K562 (cell line): ENCODE measurements around the gene YIPF2. TPM values are rescaled to one million over a fixed set of nuclear protein-coding genes. Genes with fewer than 3 reads are reported as not detected.

ENCODE experiments used
- CCNT2 ChIP-seq: IDR thresholded peaks from 2 replicates; pipeline ENCODE4 v1.6.1; 2011; ENCODE audit warnings: borderline replicate concordance, low read depth, mild to moderate bottlenecking, moderate library complexity, mixed read lengths, low read length; ENCODE audit not compliant: insufficient read length; ENCODE audit errors: extremely low read depth
- FOXA1 ChIP-seq: fragments of 450-650 bp; IDR thresholded peaks from 2 replicates; pipeline ENCODE4 v1.6.1; 2016; ENCODE audit warnings: mild to moderate bottlenecking, borderline replicate concordance
- PHB2 ChIP-seq: fragments of 450-650 bp; IDR thresholded peaks from 2 replicates; pipeline ENCODE4 v1.6.1; 2017; ENCODE audit warnings: low read depth
- PML ChIP-seq: IDR thresholded peaks from 2 replicates; pipeline ENCODE4 v1.6.1; 2012; ENCODE audit warnings: low read length, inconsistent platforms
- POLR2AphosphoS5 ChIP-seq: IDR thresholded peaks from 2 replicates; pipeline ENCODE4 v1.6.1; 2011; ENCODE audit warnings: mild to moderate bottlenecking, low read depth, low read length, moderate library complexity; ENCODE audit not compliant: control insufficient read depth, insufficient read depth
- POU5F1 ChIP-seq: fragments of 150-350 bp; IDR thresholded peaks from 2 replicates; pipeline ENCODE4 v1.6.1; 2014; ENCODE audit warnings: borderline replicate concordance, low read length, low read depth, mild to moderate bottlenecking; ENCODE audit not compliant: partially characterized antibody
- RFX5 ChIP-seq: IDR thresholded peaks from 2 replicates; pipeline ENCODE4 v1.6.1; 2011; ENCODE audit warnings: low read depth, mild to moderate bottlenecking, improper control_type of control experiment, low read length
- SRF ChIP-seq, 2 experiments: fragments of 250-450, 450-650 bp in 1 of 2; sonication (Bioruptor Pico) in 1 of 2; sonication (generic) in 1 of 2; formaldehyde crosslinking; IDR thresholded peaks; 2 replicates each; pipeline versions ENCODE4 v1.5.0 to v1.5.1; 2020 to 2022; ENCODE audit warnings: mild to moderate bottlenecking in 1 of 2, missing genetic modification reagents in 1 of 2
- XRCC3 ChIP-seq: fragments of 450-650 bp; IDR thresholded peaks from 2 replicates; pipeline ENCODE4 v1.6.1; 2017; ENCODE audit warnings: mild to moderate bottlenecking, moderate library complexity
- ZNF24 ChIP-seq: fragments of 450-650 bp; IDR thresholded peaks from 2 replicates; pipeline ENCODE4 v1.6.1; 2016
- polyA plus RNA-seq, 8 experiments: library from polyadenylated mRNA; depleted of rRNA in 4 of 8; stranded (reverse) in 5 of 8; unstranded in 3 of 8; fragments of >200 nt; fragmentation: Nextera tagmentation in 2 of 8; fragmentation: Illumina TruSeq in 1 of 8; extraction: Ambion mirVana in 2 of 8; extraction: Trizol in 1 of 8; gene quantifications; 2 replicates each; pipeline versions ENCODE4 v1.2.1 to v1.2.3, GENCODE V29; 2011 to 2014; ENCODE audit warnings: inconsistent platforms in 1 of 8, missing spikeins in 1 of 8
- total RNA-seq, 7 experiments: library from RNA; depleted of rRNA in 6 of 7; stranded (reverse); fragments of >200 nt in 6 of 7; fragmentation: Illumina TruSeq in 2 of 7; extraction: Trizol in 2 of 7; gene quantifications; 2 replicates each; pipeline versions ENCODE4 v1.2.1 to v1.2.3, GENCODE V29; 2011 to 2021; ENCODE audit warnings: low replicate concordance in 1 of 7
- TF ChIP-seq, protein P1 (sequence below): IDR thresholded peaks from 3 replicates; pipeline ENCODE4 v1.6.1; 2011; ENCODE audit warnings: borderline replicate concordance, mild to moderate bottlenecking, moderate library complexity; ENCODE audit not compliant: insufficient read length; ENCODE audit errors: extremely low read depth
- TF ChIP-seq, protein P2 (sequence below): sonication (generic); formaldehyde crosslinking; IDR thresholded peaks from 2 replicates; pipeline ENCODE4 v1.8.0; 2022; ENCODE audit warnings: mild to moderate bottlenecking, missing genetic modification reagents, borderline replicate concordance
- TF ChIP-seq, protein P3 (sequence below): sonication (generic); formaldehyde crosslinking; IDR thresholded peaks from 2 replicates; pipeline ENCODE4 v1.8.1; 2023; ENCODE audit warnings: mild to moderate bottlenecking, missing genetic modification reagents
- TF ChIP-seq, protein P4 (sequence below): fragments of 250-450 bp; sonication (Bioruptor Pico); IDR thresholded peaks from 2 replicates; pipeline ENCODE4 v1.8.0; 2022; ENCODE audit warnings: moderate library complexity, mild to moderate bottlenecking, inconsistent platforms
- TF ChIP-seq, protein P5 (sequence below): fragments of 250-450 bp; sonication (Bioruptor Pico); IDR thresholded peaks from 2 replicates; pipeline ENCODE4 v1.9.0; 2021; ENCODE audit warnings: mild to moderate bottlenecking
- TF ChIP-seq, protein P6 (sequence below): fragments of 250-450 bp; sonication (Bioruptor Pico); IDR thresholded peaks from 2 replicates; pipeline ENCODE4 v1.5.0; 2020; ENCODE audit warnings: mild to moderate bottlenecking

The YIPF2 gene
- total and polyA plus RNA-seq, 9 of the 15 experiments (the other 6 are each of a cell fraction or from before 2014, with no cell fraction given): 1.3 to 65.2 (median 31.6) TPM

DNA sequence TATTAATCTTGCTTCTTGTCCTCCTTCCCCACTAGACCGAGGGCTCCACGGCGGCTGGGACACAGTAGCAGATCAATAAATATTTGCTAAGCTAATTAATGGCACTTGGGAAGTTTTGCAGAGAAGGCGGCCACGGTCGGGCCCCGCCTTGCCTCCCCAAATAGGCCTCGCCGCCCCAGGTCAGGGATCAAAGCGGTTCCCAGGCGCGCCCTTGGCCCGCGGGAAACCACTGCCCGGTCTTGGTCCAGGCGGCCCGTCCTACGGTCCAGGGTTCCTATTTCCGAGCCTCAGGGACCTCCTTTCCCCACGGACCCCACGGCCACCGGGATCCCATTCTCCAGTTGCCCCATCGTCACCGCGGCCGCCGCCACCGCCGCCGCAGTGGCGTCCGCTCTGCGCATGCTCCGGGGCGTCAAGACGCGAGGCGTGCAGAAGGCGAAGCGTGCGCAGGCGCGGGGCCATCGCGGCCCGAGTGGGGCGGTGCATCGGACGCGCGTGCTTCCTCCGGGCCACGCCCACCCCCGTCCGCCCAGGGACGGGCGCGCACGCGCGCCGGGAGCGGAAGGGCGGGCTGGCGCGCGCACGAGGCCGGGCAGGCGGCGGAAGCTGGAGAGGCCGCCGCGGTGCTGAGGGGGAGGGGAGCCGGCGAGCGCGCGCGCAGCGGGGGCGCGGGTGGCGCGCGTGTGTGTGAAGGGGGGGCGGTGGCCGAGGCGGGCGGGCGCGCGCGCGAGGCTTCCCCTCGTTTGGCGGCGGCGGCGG lies 32.1 kb upstream of the YIPF2 start, which contains the start of gene SMARCA4 (continued):
- TF ChIP-seq, protein P1, sequence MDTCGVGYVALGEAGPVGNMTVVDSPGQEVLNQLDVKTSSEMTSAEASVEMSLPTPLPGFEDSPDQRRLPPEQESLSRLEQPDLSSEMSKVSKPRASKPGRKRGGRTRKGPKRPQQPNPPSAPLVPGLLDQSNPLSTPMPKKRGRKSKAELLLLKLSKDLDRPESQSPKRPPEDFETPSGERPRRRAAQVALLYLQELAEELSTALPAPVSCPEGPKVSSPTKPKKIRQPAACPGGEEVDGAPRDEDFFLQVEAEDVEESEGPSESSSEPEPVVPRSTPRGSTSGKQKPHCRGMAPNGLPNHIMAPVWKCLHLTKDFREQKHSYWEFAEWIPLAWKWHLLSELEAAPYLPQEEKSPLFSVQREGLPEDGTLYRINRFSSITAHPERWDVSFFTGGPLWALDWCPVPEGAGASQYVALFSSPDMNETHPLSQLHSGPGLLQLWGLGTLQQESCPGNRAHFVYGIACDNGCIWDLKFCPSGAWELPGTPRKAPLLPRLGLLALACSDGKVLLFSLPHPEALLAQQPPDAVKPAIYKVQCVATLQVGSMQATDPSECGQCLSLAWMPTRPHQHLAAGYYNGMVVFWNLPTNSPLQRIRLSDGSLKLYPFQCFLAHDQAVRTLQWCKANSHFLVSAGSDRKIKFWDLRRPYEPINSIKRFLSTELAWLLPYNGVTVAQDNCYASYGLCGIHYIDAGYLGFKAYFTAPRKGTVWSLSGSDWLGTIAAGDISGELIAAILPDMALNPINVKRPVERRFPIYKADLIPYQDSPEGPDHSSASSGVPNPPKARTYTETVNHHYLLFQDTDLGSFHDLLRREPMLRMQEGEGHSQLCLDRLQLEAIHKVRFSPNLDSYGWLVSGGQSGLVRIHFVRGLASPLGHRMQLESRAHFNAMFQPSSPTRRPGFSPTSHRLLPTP: no peak
- TF ChIP-seq, protein P2, sequence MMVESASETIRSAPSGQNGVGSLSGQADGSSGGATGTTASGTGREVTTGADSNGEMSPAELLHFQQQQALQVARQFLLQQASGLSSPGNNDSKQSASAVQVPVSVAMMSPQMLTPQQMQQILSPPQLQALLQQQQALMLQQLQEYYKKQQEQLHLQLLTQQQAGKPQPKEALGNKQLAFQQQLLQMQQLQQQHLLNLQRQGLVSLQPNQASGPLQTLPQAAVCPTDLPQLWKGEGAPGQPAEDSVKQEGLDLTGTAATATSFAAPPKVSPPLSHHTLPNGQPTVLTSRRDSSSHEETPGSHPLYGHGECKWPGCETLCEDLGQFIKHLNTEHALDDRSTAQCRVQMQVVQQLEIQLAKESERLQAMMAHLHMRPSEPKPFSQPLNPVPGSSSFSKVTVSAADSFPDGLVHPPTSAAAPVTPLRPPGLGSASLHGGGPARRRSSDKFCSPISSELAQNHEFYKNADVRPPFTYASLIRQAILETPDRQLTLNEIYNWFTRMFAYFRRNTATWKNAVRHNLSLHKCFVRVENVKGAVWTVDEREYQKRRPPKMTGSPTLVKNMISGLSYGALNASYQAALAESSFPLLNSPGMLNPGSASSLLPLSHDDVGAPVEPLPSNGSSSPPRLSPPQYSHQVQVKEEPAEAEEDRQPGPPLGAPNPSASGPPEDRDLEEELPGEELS (CRISPR knock-in tag): peak; percentile 79; the same call in 1 of the 2 replicates
- TF ChIP-seq XRCC3 (no peak), FOXA1 (no peak), POLR2AphosphoS5 (peak; percentile 58), PML (peak; percentile 30; the same call in 1 of the 2 replicates), SRF (CRISPR knock-in tag; IDR thresholded peaks at IDR 0.05) (peak in 1 of 2 experiments; percentile 65; a peak in 2 of 4 replicates), POU5F1 (peak; percentile 90), RFX5 (no peak), CCNT2 (peak; percentile 65), PHB2 (no peak), ZNF24 (no peak)
- TF ChIP-seq, protein P3, sequence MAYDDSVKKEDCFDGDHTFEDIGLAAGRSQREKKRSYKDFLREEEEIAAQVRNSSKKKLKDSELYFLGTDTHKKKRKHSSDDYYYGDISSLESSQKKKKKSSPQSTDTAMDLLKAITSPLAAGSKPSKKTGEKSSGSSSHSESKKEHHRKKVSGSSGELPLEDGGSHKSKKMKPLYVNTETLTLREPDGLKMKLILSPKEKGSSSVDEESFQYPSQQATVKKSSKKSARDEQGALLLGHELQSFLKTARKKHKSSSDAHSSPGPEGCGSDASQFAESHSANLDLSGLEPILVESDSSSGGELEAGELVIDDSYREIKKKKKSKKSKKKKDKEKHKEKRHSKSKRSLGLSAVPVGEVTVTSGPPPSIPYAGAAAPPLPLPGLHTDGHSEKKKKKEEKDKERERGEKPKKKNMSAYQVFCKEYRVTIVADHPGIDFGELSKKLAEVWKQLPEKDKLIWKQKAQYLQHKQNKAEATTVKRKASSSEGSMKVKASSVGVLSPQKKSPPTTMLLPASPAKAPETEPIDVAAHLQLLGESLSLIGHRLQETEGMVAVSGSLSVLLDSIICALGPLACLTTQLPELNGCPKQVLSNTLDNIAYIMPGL (CRISPR knock-in tag): peak; percentile 65; the same call in 1 of the 2 replicates
- TF ChIP-seq, protein P4, sequence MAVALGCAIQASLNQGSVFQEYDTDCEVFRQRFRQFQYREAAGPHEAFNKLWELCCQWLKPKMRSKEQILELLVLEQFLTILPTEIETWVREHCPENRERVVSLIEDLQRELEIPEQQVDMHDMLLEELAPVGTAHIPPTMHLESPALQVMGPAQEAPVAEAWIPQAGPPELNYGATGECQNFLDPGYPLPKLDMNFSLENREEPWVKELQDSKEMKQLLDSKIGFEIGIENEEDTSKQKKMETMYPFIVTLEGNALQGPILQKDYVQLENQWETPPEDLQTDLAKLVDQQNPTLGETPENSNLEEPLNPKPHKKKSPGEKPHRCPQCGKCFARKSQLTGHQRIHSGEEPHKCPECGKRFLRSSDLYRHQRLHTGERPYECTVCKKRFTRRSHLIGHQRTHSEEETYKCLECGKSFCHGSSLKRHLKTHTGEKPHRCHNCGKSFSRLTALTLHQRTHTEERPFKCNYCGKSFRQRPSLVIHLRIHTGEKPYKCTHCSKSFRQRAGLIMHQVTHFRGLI (CRISPR knock-in tag): peak; percentile 73; the same call in 1 of the 2 replicates
- TF ChIP-seq, protein P5, sequence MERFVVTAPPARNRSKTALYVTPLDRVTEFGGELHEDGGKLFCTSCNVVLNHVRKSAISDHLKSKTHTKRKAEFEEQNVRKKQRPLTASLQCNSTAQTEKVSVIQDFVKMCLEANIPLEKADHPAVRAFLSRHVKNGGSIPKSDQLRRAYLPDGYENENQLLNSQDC (CRISPR knock-in tag): peak; percentile 97
- TF ChIP-seq, protein P6, sequence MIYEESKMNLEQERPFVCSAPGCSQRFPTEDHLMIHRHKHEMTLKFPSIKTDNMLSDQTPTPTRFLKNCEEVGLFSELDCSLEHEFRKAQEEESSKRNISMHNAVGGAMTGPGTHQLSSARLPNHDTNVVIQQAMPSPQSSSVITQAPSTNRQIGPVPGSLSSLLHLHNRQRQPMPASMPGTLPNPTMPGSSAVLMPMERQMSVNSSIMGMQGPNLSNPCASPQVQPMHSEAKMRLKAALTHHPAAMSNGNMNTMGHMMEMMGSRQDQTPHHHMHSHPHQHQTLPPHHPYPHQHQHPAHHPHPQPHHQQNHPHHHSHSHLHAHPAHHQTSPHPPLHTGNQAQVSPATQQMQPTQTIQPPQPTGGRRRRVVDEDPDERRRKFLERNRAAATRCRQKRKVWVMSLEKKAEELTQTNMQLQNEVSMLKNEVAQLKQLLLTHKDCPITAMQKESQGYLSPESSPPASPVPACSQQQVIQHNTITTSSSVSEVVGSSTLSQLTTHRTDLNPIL (CRISPR knock-in tag): no peak
